NCI-H526 (cell line): ENCODE measurements around the gene AGAP6.
"Not testable (repeated sequence)": the region's sequence is repeated elsewhere in the genome, so short reads cannot be mapped to it uniquely, and the experiment has no call there.

Source experiments
- DNase-seq, 2 experiments: peaks; one replicate each; lab custom pipeline; 2025; lab: John Stamatoyannopoulos, UW

AGAP6 gene

GRCh38 chr10:50025627-50026026, 37.4 kb downstream of the AGAP6 start:
- no peak for DNase-seq

- DNase-seq, result no peak
These were observed 39.0 kb downstream of the AGAP6 start for GRCh38 chr10:50027195-50027594.

- DNase-seq, result no peak
These were observed 45.3 kb downstream of the AGAP6 start for GRCh38 chr10:50033481-50033880.

GRCh38 chr10:50035337-50035736, 47.1 kb downstream of the AGAP6 start:
- not testable (repeated sequence) for DNase-seq

- no peak for DNase-seq
These were observed 56.9 kb downstream of the AGAP6 start for GRCh38 chr10:50044941-50045664.

GRCh38 chr10:50046457-50046856, 58.3 kb downstream of the AGAP6 start:
- DNase-seq, result not testable (repeated sequence)

GRCh38 chr10:50047594-50047993, 59.4 kb downstream of the AGAP6 start:
- not testable (repeated sequence) for DNase-seq

- DNase-seq, result not testable (repeated sequence)
These were observed 63.9 kb downstream of the AGAP6 start for GRCh38 chr10:50051995-50052660.

GRCh38 chr10:50052778-50053376, 64.7 kb downstream of the AGAP6 start:
- not testable (repeated sequence) for DNase-seq

GRCh38 chr10:50055494-50056292, 67.5 kb downstream of the AGAP6 start:
- not testable (repeated sequence) for DNase-seq

GRCh38 chr10:50056654-50057053, 68.4 kb downstream of the AGAP6 start:
- not testable (repeated sequence) for DNase-seq

- DNase-seq, result not testable (repeated sequence)
These were observed 70.5 kb downstream of the AGAP6 start for GRCh38 chr10:50058727-50059126.

GRCh38 chr10:50059946-50060345, 71.7 kb downstream of the AGAP6 start:
- not testable (repeated sequence) for DNase-seq
